ENCODE measurements around the gene PATE3.

PATE3 gene

DNA sequence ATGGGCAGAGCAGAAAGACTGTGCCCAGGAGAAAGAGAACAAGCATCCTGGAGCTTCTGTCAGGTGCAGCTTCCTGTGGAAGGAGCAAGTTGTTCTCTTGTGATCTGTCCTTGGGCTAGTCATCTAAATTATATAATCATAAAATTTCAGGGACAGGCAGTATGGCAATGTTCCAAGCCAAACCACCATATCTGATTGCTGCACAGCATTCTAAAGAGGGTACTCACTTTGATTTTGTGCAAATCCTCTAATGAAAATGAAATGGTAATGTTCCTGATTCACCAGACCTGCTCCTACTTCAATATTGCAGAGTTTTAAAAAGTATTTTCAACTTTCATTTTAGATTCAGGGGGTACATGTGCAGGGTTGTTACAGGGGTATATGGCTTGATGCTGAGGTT is 9.2 kb upstream of the PATE3 start, which contains the start of gene PATE2:
Gene PATE2 (minus strand): TSS at position 101 of the 400 bp plus-strand sequence. CDS start 55 bp downstream, at position 46.
- H3K4me3 ChIP-seq (ENCODE audit: low read depth, low read length) = no peak within 1 kb of the TSS
- TF ChIP-seq, protein P1, sequence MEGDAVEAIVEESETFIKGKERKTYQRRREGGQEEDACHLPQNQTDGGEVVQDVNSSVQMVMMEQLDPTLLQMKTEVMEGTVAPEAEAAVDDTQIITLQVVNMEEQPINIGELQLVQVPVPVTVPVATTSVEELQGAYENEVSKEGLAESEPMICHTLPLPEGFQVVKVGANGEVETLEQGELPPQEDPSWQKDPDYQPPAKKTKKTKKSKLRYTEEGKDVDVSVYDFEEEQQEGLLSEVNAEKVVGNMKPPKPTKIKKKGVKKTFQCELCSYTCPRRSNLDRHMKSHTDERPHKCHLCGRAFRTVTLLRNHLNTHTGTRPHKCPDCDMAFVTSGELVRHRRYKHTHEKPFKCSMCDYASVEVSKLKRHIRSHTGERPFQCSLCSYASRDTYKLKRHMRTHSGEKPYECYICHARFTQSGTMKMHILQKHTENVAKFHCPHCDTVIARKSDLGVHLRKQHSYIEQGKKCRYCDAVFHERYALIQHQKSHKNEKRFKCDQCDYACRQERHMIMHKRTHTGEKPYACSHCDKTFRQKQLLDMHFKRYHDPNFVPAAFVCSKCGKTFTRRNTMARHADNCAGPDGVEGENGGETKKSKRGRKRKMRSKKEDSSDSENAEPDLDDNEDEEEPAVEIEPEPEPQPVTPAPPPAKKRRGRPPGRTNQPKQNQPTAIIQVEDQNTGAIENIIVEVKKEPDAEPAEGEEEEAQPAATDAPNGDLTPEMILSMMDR (IDR thresholded peaks at IDR 0.05; ENCODE audit: borderline replicate concordance, insufficient read depth, low read depth, low read length) = no peak

DNA sequence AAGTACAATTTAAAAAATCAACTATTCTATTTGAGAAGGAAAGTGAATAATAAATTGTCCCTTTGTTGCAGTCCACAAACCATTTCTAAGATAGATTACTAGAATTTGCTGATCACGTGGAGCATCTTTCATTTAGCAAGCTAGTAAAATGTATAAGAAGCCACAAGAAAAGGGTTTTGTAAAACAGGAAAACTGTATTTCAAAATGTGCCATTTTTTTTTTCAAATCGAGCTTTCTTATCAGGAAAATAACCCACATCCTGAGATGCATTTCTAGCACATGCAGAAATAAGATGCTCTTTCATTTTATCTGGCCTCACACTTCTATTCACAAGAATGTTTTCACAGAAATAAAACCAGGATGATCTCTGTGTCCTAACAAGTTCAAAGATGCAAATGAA is 3.2 kb upstream of the PATE3 start:
- no peak overlapping the region for H3K4me3 ChIP-seq (ENCODE audit: low read depth, low read length)
- TF ChIP-seq, protein P1 (IDR thresholded peaks at IDR 0.05; ENCODE audit: borderline replicate concordance, insufficient read depth, low read depth, low read length) = no peak

DNA sequence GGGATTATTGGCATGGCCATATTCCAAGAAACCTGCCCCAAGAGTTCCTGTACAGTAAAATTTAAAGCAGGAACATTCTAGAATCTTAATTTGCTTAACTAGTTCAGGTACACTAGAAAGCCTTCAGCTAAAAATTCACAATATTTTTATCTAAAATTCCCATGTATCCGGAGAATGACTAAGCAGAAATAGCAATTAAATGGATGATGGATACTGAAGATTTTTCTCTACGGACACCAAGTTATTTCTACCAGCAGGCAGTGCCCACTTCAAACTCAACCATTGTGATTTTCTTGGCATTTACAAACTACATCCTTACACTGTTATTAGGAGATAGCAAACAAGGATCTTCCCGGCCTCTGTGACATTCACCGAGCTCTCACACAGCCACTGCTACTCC is 2.9 kb downstream of the PATE3 start:
- TF ChIP-seq, protein P1 (IDR thresholded peaks at IDR 0.05; ENCODE audit: borderline replicate concordance, insufficient read depth, low read depth, low read length) = no peak
- no peak overlapping the region for H3K4me3 ChIP-seq (ENCODE audit: low read depth, low read length)

DNA sequence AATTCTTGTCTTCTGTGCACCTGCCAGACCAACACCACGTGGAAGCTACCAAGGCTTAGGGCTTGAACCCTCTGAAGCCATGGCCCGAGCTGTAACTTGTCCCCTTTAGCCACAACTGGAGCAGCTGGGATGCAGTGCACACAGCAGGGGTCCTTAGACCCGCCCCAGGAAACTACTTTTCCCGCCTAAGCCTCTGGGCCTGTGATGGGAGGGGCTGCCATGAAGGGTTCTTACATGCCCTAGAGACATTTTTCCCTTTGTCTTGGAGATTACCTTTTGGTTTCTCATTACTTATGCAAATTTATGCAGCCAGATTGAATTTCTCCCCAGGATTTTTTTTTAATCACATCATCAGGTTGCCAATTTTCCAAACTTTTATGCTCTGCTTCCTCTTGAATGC is 9.7 kb downstream of the PATE3 start:
- H3K4me3 ChIP-seq (ENCODE audit: low read depth, low read length) = no peak overlapping the region
- TF ChIP-seq, protein P1 (IDR thresholded peaks at IDR 0.05; ENCODE audit: borderline replicate concordance, insufficient read depth, low read depth, low read length) = no peak

DNA sequence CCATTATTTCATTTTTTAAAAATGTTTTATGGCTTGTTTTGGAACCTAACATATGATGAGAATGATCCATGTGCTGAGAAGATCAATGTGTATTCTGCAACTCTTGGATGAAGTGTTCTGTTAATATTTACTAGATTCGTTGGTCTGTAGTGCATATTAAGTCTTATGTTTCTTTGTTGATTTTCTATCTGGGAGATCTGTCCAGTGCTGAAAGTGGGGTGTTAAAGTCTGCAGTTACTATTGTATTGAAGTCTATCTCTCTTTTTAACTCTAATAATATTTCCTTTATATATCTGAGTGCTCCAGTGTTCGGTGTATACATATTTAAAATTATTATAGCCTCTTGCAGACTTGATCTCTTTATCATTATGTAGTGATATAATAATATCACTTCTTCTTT is 11.9 kb downstream of the PATE3 start:
- TF ChIP-seq, protein P1 (IDR thresholded peaks at IDR 0.05; ENCODE audit: borderline replicate concordance, insufficient read depth, low read depth, low read length) = no peak

DNA sequence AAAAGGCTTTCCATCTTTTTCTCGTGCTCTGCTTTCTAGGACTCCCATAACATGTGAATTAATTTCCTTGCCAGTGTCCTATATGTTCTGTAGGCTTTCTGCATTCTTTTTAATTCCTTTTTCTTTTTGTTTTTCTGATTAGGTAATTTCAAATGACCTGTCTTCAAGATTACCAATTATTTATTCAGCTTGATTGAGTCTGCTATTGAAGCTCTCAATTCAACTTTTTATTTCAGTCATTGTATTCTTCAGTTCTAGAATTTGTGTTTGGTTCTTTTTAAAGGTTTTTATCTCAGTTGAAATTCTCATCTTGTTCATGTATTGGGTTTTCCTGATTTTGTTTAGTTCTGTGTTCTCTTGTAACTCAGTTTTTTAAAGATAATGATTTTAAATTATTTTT is 14.5 kb downstream of the PATE3 start:
- H3K4me3 ChIP-seq (ENCODE audit: low read depth, low read length) = no peak overlapping the region
- TF ChIP-seq, protein P1 (IDR thresholded peaks at IDR 0.05; ENCODE audit: borderline replicate concordance, insufficient read depth, low read depth, low read length) = no peak

More for the DNA sequence above, 11.9 kb downstream of the PATE3 start:
- no peak overlapping the region for H3K4me3 ChIP-seq (ENCODE audit: low read depth, low read length)

DNA sequence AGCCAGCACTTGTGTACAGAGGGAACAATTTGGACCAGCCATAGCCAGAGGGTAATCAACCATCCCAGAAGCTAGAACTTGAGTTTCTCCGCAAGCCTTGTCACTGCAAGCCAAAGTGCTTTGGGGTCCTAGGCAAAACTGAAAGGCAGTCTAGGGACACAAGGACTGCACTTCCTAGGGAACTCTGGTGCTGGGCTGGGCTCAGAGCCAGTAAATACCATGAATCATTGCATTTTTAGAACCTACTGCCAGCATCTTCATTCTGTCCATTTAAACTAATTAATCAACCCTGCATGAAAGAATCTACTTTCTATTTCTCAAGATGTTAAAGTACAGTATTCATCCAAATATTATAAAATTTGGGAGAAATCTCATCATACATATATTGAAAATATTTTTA is 20.0 kb downstream of the PATE3 start:
- TF ChIP-seq, protein P1 (IDR thresholded peaks at IDR 0.05; ENCODE audit: borderline replicate concordance, insufficient read depth, low read depth, low read length) = no peak
- H3K4me3 ChIP-seq (ENCODE audit: low read depth, low read length) = no peak overlapping the region
